HEK293T (cell line): ENCODE results near the gene IL4R.
"Not testable (repeated sequence)": the region's sequence is repeated elsewhere in the genome, so short reads cannot be mapped to it uniquely, and the experiment has no call there.

Source experiments
- CTCF ChIA-PET: fragments of 350-600 bp; formaldehyde crosslinking; extraction: SDS; loops from one replicate; lab custom pipeline; 2021; ENCODE audit warnings: antibody characterized with exemption, inconsistent platforms; lab: Yijun Ruan, JAX
- POLR2A ChIA-PET: fragments of 350-600 bp; formaldehyde crosslinking; extraction: SDS; loops from one replicate; lab custom pipeline; 2020; ENCODE audit warnings: antibody characterized with exemption, inconsistent platforms; lab: Yijun Ruan, JAX
- DNase-seq: peaks from one replicate; pipeline ENCODE4 v3.0.0; 2012; ENCODE audit warnings: mixed read lengths; ENCODE audit errors: extremely low spot score
- ARNT ChIP-seq: fragments of 450-650 bp; IDR thresholded peaks from 2 replicates; pipeline ENCODE4 v1.6.1; 2017; ENCODE audit warnings: mild to moderate bottlenecking
- BHLHE40 ChIP-seq: fragments of 450-650 bp; IDR thresholded peaks from 2 replicates; pipeline ENCODE4 v1.6.1; 2016; ENCODE audit warnings: mild to moderate bottlenecking, moderate library complexity, borderline replicate concordance
- CTBP1 ChIP-seq: fragments of 450-650 bp; IDR thresholded peaks from 2 replicates; pipeline ENCODE4 v1.6.1; 2016; ENCODE audit warnings: borderline replicate concordance
- ELF4 ChIP-seq: fragments of 450-650 bp; IDR thresholded peaks from 2 replicates; pipeline ENCODE4 v1.6.1; 2017; ENCODE audit warnings: antibody characterized with exemption
- FOXA1 ChIP-seq: fragments of 450-650 bp; IDR thresholded peaks from 2 replicates; pipeline ENCODE4 v1.6.1; 2016; ENCODE audit warnings: mild to moderate bottlenecking
- FOXK2 ChIP-seq: fragments of 450-650 bp; IDR thresholded peaks from 2 replicates; pipeline ENCODE4 v1.6.1; 2016; ENCODE audit warnings: mild to moderate bottlenecking
- FOXM1 ChIP-seq: fragments of 450-650 bp; IDR thresholded peaks from 2 replicates; pipeline ENCODE4 v1.6.1; 2017; ENCODE audit warnings: mild to moderate bottlenecking, borderline replicate concordance
- HDGF ChIP-seq: fragments of 450-650 bp; IDR thresholded peaks from 2 replicates; pipeline ENCODE4 v1.6.1; 2017; ENCODE audit warnings: antibody characterized with exemption, borderline replicate concordance
- L3MBTL2 ChIP-seq: fragments of 450-650 bp; conservative IDR thresholded peaks from 2 replicates; pipeline ENCODE4 v1.6.1; 2016; ENCODE audit warnings: mild to moderate bottlenecking
- LEF1 ChIP-seq: fragments of 450-650 bp; IDR thresholded peaks from 2 replicates; pipeline ENCODE4 v1.6.1; 2017; ENCODE audit warnings: mild to moderate bottlenecking, borderline replicate concordance
- NFRKB ChIP-seq: fragments of 450-650 bp; IDR thresholded peaks from 2 replicates; pipeline ENCODE4 v1.6.1; 2016; ENCODE audit warnings: mild to moderate bottlenecking, moderate library complexity
- SP1 ChIP-seq: fragments of 450-650 bp; IDR thresholded peaks from 2 replicates; pipeline ENCODE4 v1.6.1; 2017
- SUZ12 ChIP-seq: fragments of 450-650 bp; IDR thresholded peaks from 2 replicates; pipeline ENCODE4 v1.6.1; 2016; ENCODE audit warnings: mild to moderate bottlenecking
- TARDBP ChIP-seq: fragments of 450-650 bp; IDR thresholded peaks from 2 replicates; pipeline ENCODE4 v1.6.1; 2016
- ZNF384 ChIP-seq: fragments of 450-650 bp; IDR thresholded peaks from 2 replicates; pipeline ENCODE4 v1.6.1; 2016
- TF ChIP-seq, protein P1 (sequence below): fragments of 450-650 bp; IDR thresholded peaks from 2 replicates; pipeline ENCODE4 v1.6.1; 2016

Gene IL4R

DNA sequence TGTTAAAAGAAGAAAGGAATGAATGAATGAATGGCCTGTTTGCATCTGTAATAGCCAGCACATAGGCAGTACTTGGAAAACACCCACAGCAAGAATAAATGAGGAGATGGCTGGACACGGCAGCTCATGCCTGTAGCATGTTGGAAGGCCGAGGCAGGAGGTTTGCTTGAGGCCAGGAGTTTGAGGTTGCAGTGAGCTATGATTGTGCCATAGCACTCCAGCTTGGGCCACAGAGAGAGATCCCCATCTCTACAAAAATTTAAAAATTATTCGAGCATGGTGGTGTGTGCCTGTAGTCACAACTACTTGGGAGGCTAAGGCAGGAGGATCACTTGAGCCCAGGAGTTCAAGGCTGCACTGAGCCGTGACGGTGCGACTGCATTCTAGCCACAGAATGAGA lies 12.5 kb downstream of the IL4R start:
- no peak for DNase-seq
- ChIA-PET CTCF (interaction anchor here (0.7 kb wide), 1 partner anchor 23 kb away, joined by 3 read pairs; no protein-coding TSS in a partner anchor), POLR2A (no interaction called here)
- TF ChIP-seq L3MBTL2 (no peak), TARDBP (no peak), ZNF384 (no peak), FOXA1 (no peak), BHLHE40 (no peak), FOXK2 (no peak), LEF1 (no peak)
- TF ChIP-seq, protein P1, sequence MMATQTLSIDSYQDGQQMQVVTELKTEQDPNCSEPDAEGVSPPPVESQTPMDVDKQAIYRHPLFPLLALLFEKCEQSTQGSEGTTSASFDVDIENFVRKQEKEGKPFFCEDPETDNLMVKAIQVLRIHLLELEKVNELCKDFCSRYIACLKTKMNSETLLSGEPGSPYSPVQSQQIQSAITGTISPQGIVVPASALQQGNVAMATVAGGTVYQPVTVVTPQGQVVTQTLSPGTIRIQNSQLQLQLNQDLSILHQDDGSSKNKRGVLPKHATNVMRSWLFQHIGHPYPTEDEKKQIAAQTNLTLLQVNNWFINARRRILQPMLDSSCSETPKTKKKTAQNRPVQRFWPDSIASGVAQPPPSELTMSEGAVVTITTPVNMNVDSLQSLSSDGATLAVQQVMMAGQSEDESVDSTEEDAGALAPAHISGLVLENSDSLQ: no peak

DNA sequence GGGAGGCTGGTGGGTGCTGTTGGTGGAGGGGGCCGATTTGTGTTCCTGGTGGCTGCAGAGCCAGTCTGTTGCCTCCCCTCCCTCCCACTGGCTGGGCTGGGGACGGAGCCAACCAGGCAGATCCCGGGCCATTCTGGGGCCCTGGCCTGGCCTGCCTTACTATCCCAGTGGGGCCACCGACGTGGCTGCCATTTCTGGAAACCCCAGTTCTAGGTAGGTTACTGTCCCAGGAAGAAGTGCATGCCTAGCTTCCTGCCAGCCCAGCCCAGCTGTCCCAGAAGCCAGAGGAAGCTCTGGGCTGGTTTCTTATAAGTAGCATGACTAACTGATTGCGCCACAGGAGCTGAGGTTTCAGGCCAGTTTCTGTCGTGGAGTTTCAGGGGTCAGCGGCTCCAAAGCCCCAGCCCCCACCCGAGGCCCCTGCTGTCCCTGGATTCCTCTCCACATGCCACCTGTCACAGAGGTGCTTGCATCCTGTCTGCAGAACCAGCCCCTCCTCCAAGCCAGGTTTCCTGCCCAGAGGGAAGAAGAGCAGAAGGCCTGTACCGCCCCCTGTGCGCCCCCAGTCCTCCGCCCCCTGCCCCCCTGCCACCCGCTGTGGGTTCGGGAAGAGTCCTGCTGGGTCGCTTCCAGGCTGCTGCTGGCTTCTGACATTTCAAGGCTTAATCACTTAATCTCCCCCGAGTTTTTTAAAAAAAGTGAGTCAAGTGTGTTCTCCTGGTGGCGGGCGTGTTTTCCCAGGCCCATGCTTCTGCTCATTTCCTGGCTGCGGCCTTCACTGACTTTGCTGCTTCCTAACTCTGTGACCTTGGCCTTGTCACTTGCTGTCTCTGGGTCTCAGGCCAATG lies 13.2 kb downstream of the IL4R start:
- DNase-seq: no peak
- no peak for TF ChIP-seq CTBP1
- no peak for TF ChIP-seq FOXM1
- no peak for TF ChIP-seq SP1
- no peak for TF ChIP-seq TARDBP
- TF ChIP-seq ARNT: no peak
- no peak for TF ChIP-seq FOXK2
- no peak for TF ChIP-seq FOXA1
- TF ChIP-seq NFRKB: no peak
- no peak for TF ChIP-seq ELF4
- TF ChIP-seq ZNF384: no peak
- TF ChIP-seq, protein P1: no peak
- TF ChIP-seq L3MBTL2: no peak
- TF ChIP-seq LEF1: no peak
- TF ChIP-seq BHLHE40: no peak
- no peak for TF ChIP-seq SUZ12
- no peak for TF ChIP-seq HDGF
- CTCF ChIA-PET: interaction anchor here (0.7 kb wide), 1 partner anchor 23 kb away, joined by 3 read pairs; no protein-coding TSS in a partner anchor
- POLR2A ChIA-PET: no interaction called here

DNA sequence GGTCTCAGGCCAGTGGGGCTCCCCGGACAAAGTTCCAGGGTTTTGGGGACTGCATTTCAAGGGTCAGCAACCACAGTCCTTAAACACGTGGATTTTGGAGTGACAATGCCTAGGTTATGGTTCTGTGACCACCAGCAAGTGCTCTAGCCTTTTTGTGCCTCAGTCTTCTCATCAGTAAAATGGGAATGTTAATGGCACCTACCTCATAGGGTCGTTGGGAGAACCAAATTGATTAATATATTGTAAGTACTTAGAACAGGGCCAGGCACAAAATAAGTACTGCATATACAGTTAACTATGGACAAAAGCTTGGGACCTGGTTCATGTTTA lies 13.8 kb downstream of the IL4R start:
- TF ChIP-seq HDGF: no peak
- DNase-seq: no peak
- POLR2A ChIA-PET: no interaction called here
- CTCF ChIA-PET: no interaction called here

DNA sequence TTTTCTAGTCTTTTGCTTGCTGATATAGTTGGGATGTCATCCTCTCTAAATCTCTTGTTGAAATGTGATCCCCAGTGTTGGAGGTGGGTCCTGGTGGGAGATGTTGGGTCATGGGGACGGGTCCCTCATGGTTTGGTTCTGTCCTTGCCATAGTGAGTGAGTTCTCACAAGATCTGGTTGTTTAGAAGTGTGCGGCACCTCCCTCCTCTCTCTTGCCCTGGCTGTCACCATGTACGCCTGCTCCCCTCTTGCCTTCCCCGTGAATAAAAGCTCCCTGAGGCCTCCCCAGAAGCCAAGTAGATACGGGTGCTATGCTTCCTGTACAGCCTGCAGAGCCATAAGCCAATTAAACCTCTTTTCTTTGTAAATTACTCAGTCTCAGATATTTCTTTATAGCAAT lies 15.2 kb downstream of the IL4R start:
- DNase-seq: no peak
- ChIA-PET CTCF (no interaction called here), POLR2A (no interaction called here)
- TF ChIP-seq ARNT (no peak), ELF4 (no peak), CTBP1 (no peak)
- TF ChIP-seq, protein P1: no peak

DNA sequence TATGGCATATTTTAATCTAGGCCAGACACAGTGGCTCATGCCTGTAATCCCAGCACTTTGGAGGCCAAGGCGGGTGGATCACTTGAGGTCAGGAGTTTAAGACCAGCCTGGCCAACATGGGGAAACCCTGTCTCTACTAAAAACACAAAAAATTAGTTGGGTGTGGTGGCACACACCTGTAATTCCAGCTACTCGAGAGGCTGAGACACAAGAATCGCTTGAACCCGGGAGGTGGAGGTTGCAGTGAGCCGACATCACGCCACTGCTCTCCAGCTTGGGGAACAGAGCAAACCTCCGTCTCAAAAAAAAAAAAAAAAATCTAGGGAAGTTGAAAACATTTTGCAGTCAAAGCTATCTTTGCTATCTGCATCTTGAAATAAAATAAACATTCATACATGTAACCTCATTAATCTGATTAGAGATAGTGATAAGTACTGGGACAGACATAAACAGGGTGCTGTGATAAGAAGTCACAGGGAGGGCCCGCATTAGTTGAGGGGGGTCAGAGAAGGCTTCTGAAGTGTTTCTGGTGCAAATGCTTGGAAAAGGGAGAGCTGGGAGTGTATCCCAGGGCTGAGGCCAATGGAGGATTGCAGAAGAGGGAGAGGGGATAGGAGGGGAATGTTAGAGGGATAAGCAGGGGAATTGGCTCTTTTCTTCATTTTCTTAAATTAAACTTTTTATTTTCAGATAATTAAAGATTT lies 15.8 kb downstream of the IL4R start:
- DNase-seq, POLR2A ChIA-PET, CTCF ChIA-PET: not testable (repeated sequence)

DNA sequence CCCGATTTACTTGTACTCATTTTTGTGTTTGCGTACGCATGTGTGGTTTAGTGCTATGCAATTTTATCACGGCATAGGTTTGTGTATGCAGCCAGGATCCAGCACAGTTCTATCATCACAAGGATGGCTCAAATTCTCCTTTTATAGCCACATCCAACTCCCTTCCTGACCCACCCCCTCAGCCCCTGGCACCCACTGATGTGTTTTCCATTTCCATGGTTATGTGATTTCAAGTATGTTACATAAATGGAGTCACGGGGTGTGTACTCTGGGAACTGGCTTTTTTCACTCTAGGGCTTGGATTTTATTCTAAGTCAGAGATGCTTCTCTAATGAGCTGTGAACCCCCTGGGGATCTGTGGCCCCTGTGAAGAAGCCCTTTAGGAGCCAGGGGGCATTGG lies 16.8 kb downstream of the IL4R start:
- ChIA-PET CTCF (no interaction called here), POLR2A (no interaction called here)
- no peak for TF ChIP-seq SP1
- no peak for TF ChIP-seq ARNT
- TF ChIP-seq FOXK2: no peak
- no peak for TF ChIP-seq CTBP1
- TF ChIP-seq TARDBP: no peak
- TF ChIP-seq ELF4: no peak
- no peak for TF ChIP-seq FOXM1
- no peak for TF ChIP-seq L3MBTL2
- TF ChIP-seq NFRKB: no peak
- no peak for TF ChIP-seq LEF1
- no peak for TF ChIP-seq HDGF
- TF ChIP-seq BHLHE40: no peak
- no peak for TF ChIP-seq FOXA1
- TF ChIP-seq SUZ12: no peak
- no peak for TF ChIP-seq ZNF384
- TF ChIP-seq, protein P1: no peak
- DNase-seq: no peak
